ENCODE data around the gene UBE2M.
A peak's percentile ranks its signal among the peaks of the same experiment; 100 is the strongest.

UBE2M gene

DNA sequence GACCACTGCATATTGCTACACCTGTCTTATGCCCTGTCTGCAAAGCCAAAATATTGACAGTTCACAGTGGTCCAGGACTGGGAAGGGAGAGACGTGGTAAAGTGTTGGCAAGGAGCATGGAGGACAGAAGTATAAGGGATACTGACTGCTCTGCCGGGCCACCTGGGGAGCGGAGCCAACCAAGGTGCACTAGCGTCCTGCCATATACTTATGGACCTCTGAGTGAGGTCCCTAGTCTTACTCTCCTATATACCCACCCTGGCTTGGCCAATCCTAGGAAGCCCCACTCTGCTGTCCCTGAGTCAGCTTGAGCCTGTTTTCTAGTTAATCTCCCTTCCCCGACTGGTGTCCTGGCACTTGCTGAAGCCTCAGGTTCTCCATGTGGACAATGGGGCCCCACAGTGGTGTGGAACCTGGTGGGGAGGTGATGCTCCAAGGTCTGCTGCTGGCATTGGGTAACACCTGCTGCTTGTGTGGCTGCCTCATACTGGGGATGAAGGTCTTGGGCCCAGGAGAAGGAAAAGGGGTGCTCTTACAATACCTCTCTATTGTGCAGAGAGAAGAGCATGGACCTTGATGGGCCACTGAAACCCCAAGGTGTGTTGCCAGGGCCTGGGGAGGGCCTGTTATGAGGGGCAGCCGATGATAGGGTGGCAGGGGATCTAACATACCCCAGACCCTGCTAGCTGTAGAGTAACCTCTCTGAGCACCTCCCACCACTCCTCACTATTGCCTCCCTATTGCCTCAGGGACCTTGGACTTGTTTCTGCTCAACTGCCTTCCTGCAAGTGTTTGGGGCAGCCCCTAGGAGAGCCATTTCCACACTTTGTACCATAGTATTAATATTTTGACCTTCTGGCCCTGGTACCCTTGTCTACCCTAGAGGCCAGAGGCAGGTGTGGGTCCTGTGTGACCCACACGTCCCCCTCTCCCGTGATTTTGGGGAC lies 21.3 kb downstream of the UBE2M start:
- Histone ChIP-seq H3K36me3 (ENCODE audit: control insufficient read depth, insufficient read depth, low read length) (no peaks in the 10 kb centered on the region), H3K4me3 (ENCODE audit: low read length) (no peak overlapping the region), H3K27me3 (ENCODE audit: control insufficient read depth, insufficient read depth, low read length) (peaks cover 28% of the 10 kb centered on the region), H3K4me1 (ENCODE audit: control insufficient read depth, insufficient read depth, low read length) (peaks cover 11% of the 10 kb centered on the region), H3K9me3 (ENCODE audit: control insufficient read depth, low read length) (no peaks in the 10 kb centered on the region), H3K9ac (ENCODE audit: low read length) (no peak overlapping the region)

DNA sequence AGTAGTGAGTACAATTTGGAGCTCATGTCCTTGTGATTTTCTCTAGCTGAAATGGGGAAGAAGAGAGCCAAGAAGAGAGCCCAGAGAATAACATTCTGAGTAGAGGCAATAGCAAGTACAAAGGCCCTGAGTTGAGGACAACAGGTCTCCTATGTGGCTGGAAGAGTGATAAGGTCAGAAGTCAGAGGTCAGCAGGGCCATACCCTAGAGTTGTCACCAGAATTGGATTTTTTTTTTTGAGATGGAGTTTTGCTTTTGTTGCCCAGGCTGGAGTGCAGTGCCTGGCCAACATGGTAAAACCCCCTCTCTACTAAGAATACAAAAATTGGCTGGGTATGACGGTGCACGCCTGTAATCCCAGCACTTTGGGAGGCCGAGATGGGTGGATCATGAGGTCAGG lies 22.6 kb downstream of the UBE2M start:
- no peaks in the 10 kb centered on the region for H3K36me3 ChIP-seq (ENCODE audit: control insufficient read depth, insufficient read depth, low read length)
- peaks cover 38% of the 10 kb centered on the region for H3K27me3 ChIP-seq (ENCODE audit: control insufficient read depth, insufficient read depth, low read length)
- no peaks in the 10 kb centered on the region for H3K9me3 ChIP-seq (ENCODE audit: control insufficient read depth, low read length)
- H3K4me3 ChIP-seq (ENCODE audit: low read length): no peak overlapping the region
- no peak overlapping the region for H3K9ac ChIP-seq (ENCODE audit: low read length)
- H3K4me1 ChIP-seq (ENCODE audit: control insufficient read depth, insufficient read depth, low read length): peaks cover 11% of the 10 kb centered on the region

GRCh38 chr19:58531034-58531840 lies 27.2 kb downstream of the UBE2M start:
- no peak overlapping the region for H3K9ac ChIP-seq (ENCODE audit: low read length)
- peaks cover 10% of the 10 kb centered on the region for H3K27me3 ChIP-seq (ENCODE audit: control insufficient read depth, insufficient read depth, low read length)
- H3K9me3 ChIP-seq (ENCODE audit: control insufficient read depth, low read length): no peaks in the 10 kb centered on the region
- H3K4me3 ChIP-seq (ENCODE audit: low read length): no peak overlapping the region
- H3K36me3 ChIP-seq (ENCODE audit: control insufficient read depth, insufficient read depth, low read length): no peaks in the 10 kb centered on the region
- H3K4me1 ChIP-seq (ENCODE audit: control insufficient read depth, insufficient read depth, low read length): no peaks in the 10 kb centered on the region

- Histone ChIP-seq H3K4me1 (ENCODE audit: control insufficient read depth, insufficient read depth, low read length) (no peaks in the 10 kb centered on the region), H3K4me3 (ENCODE audit: low read length) (no peak overlapping the region), H3K9me3 (ENCODE audit: control insufficient read depth, low read length) (no peaks in the 10 kb centered on the region), H3K9ac (ENCODE audit: low read length) (no peak overlapping the region), H3K36me3 (ENCODE audit: control insufficient read depth, insufficient read depth, low read length) (no peaks in the 10 kb centered on the region), H3K27me3 (ENCODE audit: control insufficient read depth, insufficient read depth, low read length) (peaks cover 10% of the 10 kb centered on the region)
Measured at GRCh38 chr19:58529405-58529804, 29.0 kb downstream of the UBE2M start.

DNA sequence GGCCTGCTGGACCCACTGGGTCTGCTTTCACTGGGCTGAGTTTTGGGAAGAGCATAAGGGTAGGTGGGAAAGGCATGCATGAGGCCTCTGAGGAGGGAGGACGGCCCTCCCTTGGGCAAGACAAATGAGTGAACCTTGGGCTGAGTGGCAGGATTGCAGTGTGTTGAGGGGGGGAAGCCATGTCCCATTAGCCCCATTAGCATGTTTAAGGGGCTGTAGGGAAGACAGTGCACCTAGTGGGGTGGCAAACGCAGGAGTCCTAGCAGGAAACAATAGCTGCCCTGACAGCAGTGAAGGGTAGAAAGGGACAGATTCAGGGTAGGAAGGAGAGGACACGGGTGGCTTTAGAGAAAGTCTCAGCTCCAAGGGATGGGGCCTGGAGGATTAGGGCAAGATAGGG lies 35.7 kb downstream of the UBE2M start:
- no peaks in the 10 kb centered on the region for H3K36me3 ChIP-seq (ENCODE audit: control insufficient read depth, insufficient read depth, low read length)
- H3K4me1 ChIP-seq (ENCODE audit: control insufficient read depth, insufficient read depth, low read length): peaks cover 16% of the 10 kb centered on the region
- no peak overlapping the region for H3K4me3 ChIP-seq (ENCODE audit: low read length)
- no peaks in the 10 kb centered on the region for H3K9me3 ChIP-seq (ENCODE audit: control insufficient read depth, low read length)
- no peaks in the 10 kb centered on the region for H3K27me3 ChIP-seq (ENCODE audit: control insufficient read depth, insufficient read depth, low read length)
- no peak overlapping the region for H3K9ac ChIP-seq (ENCODE audit: low read length)

- Histone ChIP-seq H3K36me3 (ENCODE audit: control insufficient read depth, insufficient read depth, low read length) (no peaks in the 10 kb centered on the region), H3K9me3 (ENCODE audit: control insufficient read depth, low read length) (no peaks in the 10 kb centered on the region), H3K27me3 (ENCODE audit: control insufficient read depth, insufficient read depth, low read length) (no peaks in the 10 kb centered on the region), H3K4me3 (ENCODE audit: low read length) (no peak overlapping the region), H3K9ac (ENCODE audit: low read length) (peak overlapping the region; percentile 11), H3K4me1 (ENCODE audit: control insufficient read depth, insufficient read depth, low read length) (peaks cover 16% of the 10 kb centered on the region)
Measured at GRCh38 chr19:58521651-58522050, 36.8 kb downstream of the UBE2M start.

GRCh38 chr19:58520257-58520599 lies 38.2 kb downstream of the UBE2M start:
- no peaks in the 10 kb centered on the region for H3K27me3 ChIP-seq (ENCODE audit: control insufficient read depth, insufficient read depth, low read length)
- H3K4me1 ChIP-seq (ENCODE audit: control insufficient read depth, insufficient read depth, low read length): peaks cover 16% of the 10 kb centered on the region
- H3K9me3 ChIP-seq (ENCODE audit: control insufficient read depth, low read length): no peaks in the 10 kb centered on the region
- no peaks in the 10 kb centered on the region for H3K36me3 ChIP-seq (ENCODE audit: control insufficient read depth, insufficient read depth, low read length)
- peak overlapping the region; percentile 83 for H3K9ac ChIP-seq (ENCODE audit: low read length)
- peak overlapping the region; percentile 87 for H3K4me3 ChIP-seq (ENCODE audit: low read length)

GRCh38 chr19:58519355-58520256 lies 38.8 kb downstream of the UBE2M start, which contains the start of gene ZBTB45:
Gene ZBTB45 (minus strand): TSS chr19:58519810. CDS start chr19:58517673, 2,137 bp downstream.
- Histone ChIP-seq H3K27me3 (ENCODE audit: control insufficient read depth, insufficient read depth, low read length) (no peaks in the 10 kb centered on the region), H3K9ac (ENCODE audit: low read length) (peak within 1 kb of the TSS; percentile 83), H3K4me3 (ENCODE audit: low read length) (peak within 1 kb of the TSS; percentile 87), H3K4me1 (ENCODE audit: control insufficient read depth, insufficient read depth, low read length) (peaks cover 19% of the 10 kb centered on the region), H3K9me3 (ENCODE audit: control insufficient read depth, low read length) (no peaks in the 10 kb centered on the region), H3K36me3 (ENCODE audit: control insufficient read depth, insufficient read depth, low read length) (no peaks in the 10 kb centered on the region)

GRCh38 chr19:58519087-58519354 lies 39.4 kb downstream of the UBE2M start:
- Histone ChIP-seq H3K4me1 (ENCODE audit: control insufficient read depth, insufficient read depth, low read length) (peaks cover 22% of the 10 kb centered on the region), H3K9ac (ENCODE audit: low read length) (peak overlapping the region; percentile 83), H3K9me3 (ENCODE audit: control insufficient read depth, low read length) (no peaks in the 10 kb centered on the region), H3K36me3 (ENCODE audit: control insufficient read depth, insufficient read depth, low read length) (no peaks in the 10 kb centered on the region), H3K4me3 (ENCODE audit: low read length) (peak overlapping the region; percentile 87), H3K27me3 (ENCODE audit: control insufficient read depth, insufficient read depth, low read length) (no peaks in the 10 kb centered on the region)

DNA sequence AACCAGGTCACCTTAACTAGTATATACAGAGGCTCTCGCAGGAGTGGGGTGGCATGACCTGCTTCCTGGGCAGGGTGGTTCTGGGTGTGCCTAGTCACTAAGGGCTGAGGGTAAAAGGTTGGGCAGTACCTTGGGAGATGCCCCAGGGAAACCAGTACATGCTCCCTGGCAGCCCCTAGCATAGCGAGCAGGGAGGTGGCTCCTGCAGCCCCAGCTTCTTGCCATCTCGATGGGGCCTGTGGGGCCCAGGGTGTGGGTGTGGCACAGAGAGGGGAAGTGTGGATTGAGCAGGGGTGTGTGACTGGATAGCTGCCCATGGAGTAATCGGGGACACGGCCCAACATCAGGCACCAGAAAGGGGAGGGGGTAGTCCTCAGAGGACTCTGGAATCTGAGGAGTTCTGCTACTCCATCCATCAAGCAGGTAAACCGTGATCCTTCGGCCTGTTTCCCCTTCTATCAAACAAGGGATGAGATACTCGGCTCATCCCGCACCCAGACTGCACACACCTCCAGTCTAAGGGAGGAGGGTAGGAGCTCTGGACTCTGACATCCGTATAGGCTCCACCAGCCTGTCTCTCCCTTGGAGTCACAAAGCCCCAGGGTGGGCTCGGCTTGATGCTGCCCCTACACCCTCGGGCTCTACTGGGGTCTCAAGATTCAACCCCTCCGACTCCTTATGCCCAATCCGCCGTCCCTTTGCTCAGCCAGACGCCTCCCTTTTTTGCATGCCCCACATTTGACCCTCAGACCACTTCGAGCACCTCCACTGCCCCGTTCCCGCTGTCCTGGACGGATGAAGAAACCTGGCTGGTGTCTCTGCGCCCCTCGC lies 39.9 kb downstream of the UBE2M start:
- H3K27me3 ChIP-seq (ENCODE audit: control insufficient read depth, insufficient read depth, low read length): no peaks in the 10 kb centered on the region
- H3K36me3 ChIP-seq (ENCODE audit: control insufficient read depth, insufficient read depth, low read length): no peaks in the 10 kb centered on the region
- H3K9ac ChIP-seq (ENCODE audit: low read length): peak overlapping the region; percentile 83
- peak overlapping the region; percentile 87 for H3K4me3 ChIP-seq (ENCODE audit: low read length)
- H3K4me1 ChIP-seq (ENCODE audit: control insufficient read depth, insufficient read depth, low read length): peaks cover 27% of the 10 kb centered on the region
- no peaks in the 10 kb centered on the region for H3K9me3 ChIP-seq (ENCODE audit: control insufficient read depth, low read length)
